Endothelial cell of umbilical vein (primary cell): Measurements from ENCODE around the gene PHEX. TPM values are rescaled to one million over a fixed set of nuclear protein-coding genes. Genes with fewer than 3 reads are reported as not detected.

Source experiments
- BruUV-seq: library from RNA; stranded (reverse); fragments of 400-500 nt; replicated peaks from 2 replicates; lab custom pipeline; 2021; lab: Mats Ljungman, UMichigan
- CTCF ChIA-PET: fragments of 300-600, 350-600 bp; sonication (Branson Sonifier 250); formaldehyde crosslinking; loops from one replicate; lab custom pipeline; 2021; ENCODE audit warnings: antibody characterized with exemption, inconsistent platforms; lab: Charles Lee
- POLR2A ChIA-PET: fragments of 300-600, 350-600 bp; sonication (Branson Sonifier 250); formaldehyde crosslinking; loops from one replicate; lab custom pipeline; 2021; ENCODE audit warnings: antibody characterized with exemption, inconsistent platforms; lab: Charles Lee
- DNase-seq: peaks from one replicate; pipeline ENCODE4 v3.0.0-alpha.2; 2011; ENCODE audit warnings: low read depth, low spot score
- FAIRE-seq: peaks from 2 replicates; lab custom pipeline; 2011; peaks lifted over from hg19 to GRCh38; lab: Jason Lieb, UNC
- H2AFZ ChIP-seq: 2 replicates; pipeline ENCODE4 v1.6.0; 2012; ENCODE audit warnings: low read depth, low read length, control low read depth, inconsistent platforms
- H3K27ac ChIP-seq: 2 replicates; pipeline ENCODE4 v1.5.1; 2011; ENCODE audit warnings: low read depth, mild to moderate bottlenecking, control low read depth, low read length, moderate library complexity; ENCODE audit not compliant: insufficient read depth
- H3K27me3 ChIP-seq, 2 experiments: 2 replicates each; pipeline versions ENCODE4 v1.6.0 to v1.6.1; 2011; ENCODE audit warnings: low read length in 2 of 2, mixed read lengths in 1 of 2; ENCODE audit not compliant: control insufficient read depth in 2 of 2, insufficient read depth in 2 of 2
- H3K36me3 ChIP-seq, 2 experiments: 2 replicates in 1 of 2; 3 replicates in 1 of 2; pipeline ENCODE4 v1.5.1; 2011; ENCODE audit warnings: low read length in 2 of 2, mild to moderate bottlenecking in 1 of 2, moderate library complexity in 1 of 2; ENCODE audit not compliant: control insufficient read depth in 2 of 2, insufficient read depth in 2 of 2; ENCODE audit errors: extremely low read depth in 1 of 2
- H3K4me1 ChIP-seq: 3 replicates; pipeline ENCODE4 v1.5.1; 2011; ENCODE audit warnings: mild to moderate bottlenecking, low read length; ENCODE audit not compliant: control insufficient read depth, insufficient read depth; ENCODE audit errors: extremely low read depth
- H3K4me2 ChIP-seq: 2 replicates; pipeline ENCODE4 v1.6.1; 2011; ENCODE audit warnings: low read length, control low read depth, mixed read lengths; ENCODE audit not compliant: insufficient read depth
- H3K4me3 ChIP-seq, 3 experiments: fragments of 200-600 bp in 1 of 3; sonication (generic), shearing (Covaris generic) in 1 of 3; replicated peaks in 1 of 3; 2 replicates each; pipeline ENCODE4 v1.5.1; 2011 to 2016; ENCODE audit warnings: control low read depth in 3 of 3, low read length in 3 of 3, mild to moderate bottlenecking in 2 of 3, inconsistent platforms in 1 of 3, low read depth in 1 of 3, moderate library complexity in 1 of 3; ENCODE audit not compliant: insufficient read depth in 1 of 3
- H3K79me2 ChIP-seq: 2 replicates; pipeline ENCODE4 v1.6.0; 2012; ENCODE audit warnings: low read length, inconsistent platforms; ENCODE audit not compliant: control insufficient read depth, insufficient read depth
- H3K9ac ChIP-seq: replicated peaks from 2 replicates; pipeline ENCODE3; 2011; ENCODE audit warnings: low read length, control low read depth; ENCODE audit not compliant: insufficient read depth; ENCODE audit errors: extremely low read depth
- H3K9me1 ChIP-seq: replicated peaks from 3 replicates; pipeline ENCODE4 v1.6.0; 2011; ENCODE audit warnings: mild to moderate bottlenecking, low read length; ENCODE audit not compliant: control insufficient read depth, insufficient read depth; ENCODE audit errors: extremely low read depth
- H3K9me3 ChIP-seq: replicated peaks from 2 replicates; pipeline ENCODE4 v1.5.1; 2012; ENCODE audit warnings: low read length, inconsistent platforms; ENCODE audit not compliant: control insufficient read depth, insufficient read depth
- H4K20me1 ChIP-seq: replicated peaks from 2 replicates; pipeline ENCODE3; 2011; ENCODE audit warnings: mild to moderate bottlenecking, low read length; ENCODE audit not compliant: control insufficient read depth, insufficient read depth; ENCODE audit errors: extremely low read depth
- EZH2 ChIP-seq: IDR thresholded peaks from 2 replicates; pipeline ENCODE4 v1.6.1; 2012; ENCODE audit warnings: borderline replicate concordance, low read depth, mild to moderate bottlenecking, moderate library complexity, low read length, inconsistent platforms; ENCODE audit not compliant: severe bottlenecking
- FOS ChIP-seq: IDR thresholded peaks from 2 replicates; pipeline ENCODE4 v1.6.1; 2011; ENCODE audit warnings: mild to moderate bottlenecking, low read length, moderate library complexity, borderline replicate concordance; ENCODE audit not compliant: insufficient read depth
- GATA2 ChIP-seq: IDR thresholded peaks from 2 replicates; pipeline ENCODE4 v1.7.0; 2011; ENCODE audit warnings: low read depth, mild to moderate bottlenecking, moderate library complexity, mixed read lengths, low read length; ENCODE audit not compliant: insufficient read length, insufficient read depth
- JUN ChIP-seq: IDR thresholded peaks from 2 replicates; pipeline ENCODE4 v1.6.1; 2011; ENCODE audit warnings: borderline replicate concordance, low read depth; ENCODE audit not compliant: insufficient read length, insufficient read depth
- MYC ChIP-seq: IDR thresholded peaks from one replicate; pipeline ENCODE4 v1.6.1; 2011; ENCODE audit warnings: mild to moderate bottlenecking, low read depth, low read length
- POLR2A ChIP-seq: IDR thresholded peaks from 2 replicates; pipeline ENCODE4 v1.6.1; 2012; ENCODE audit warnings: low read depth, mild to moderate bottlenecking, control low read depth, low read length
- POLR2AphosphoS5 ChIP-seq: IDR thresholded peaks from 2 replicates; pipeline ENCODE4 v1.6.1; 2012; ENCODE audit warnings: low read depth, mild to moderate bottlenecking, control low read depth, low read length, moderate library complexity; ENCODE audit not compliant: insufficient read depth
- dilution Hi-C: fragments of 300-500 bp; cut with MboI; formaldehyde crosslinking; loops from one replicate; pipeline ENCODE4 v1.15.0; 2019; ENCODE audit warnings: low sequenced_read_pairs; ENCODE audit not compliant: extremely low pct_ligation_motif_present
- intact Hi-C: fragments of 100-400 bp; cut with micrococcal nuclease; formaldehyde crosslinking; loops from one replicate; pipeline ENCODE4 v1.10.0; 2022
- polyA plus RNA-seq, 4 experiments: library from polyadenylated mRNA; depleted of rRNA in 3 of 4; stranded (reverse) in 3 of 4; unstranded in 1 of 4; fragments of >200 nt; gene quantifications; 2 replicates each; pipeline versions ENCODE4 v1.2.1 to v1.2.3, GENCODE V29; 2011 to 2012; ENCODE audit warnings: missing spikeins in 1 of 4
- total RNA-seq: library from RNA; stranded (reverse); gene quantifications from 2 replicates; pipeline ENCODE4 v1.2.3, GENCODE V29; 2021
- TF ChIP-seq, protein P1 (sequence below), 2 donors: IDR thresholded peaks; 1 replicate in 1 of 2; 2 replicates in 1 of 2; pipeline ENCODE4 v1.5.1; 2011; ENCODE audit warnings: low read length in 2 of 2, mild to moderate bottlenecking in 2 of 2, moderate library complexity in 2 of 2, control low read depth in 1 of 2, inconsistent platforms in 1 of 2, low read depth in 1 of 2; ENCODE audit not compliant: insufficient read depth in 1 of 2; ENCODE audit errors: extremely low read depth in 1 of 2
- TF ChIP-seq, protein P2 (sequence below): IDR thresholded peaks from 2 replicates; pipeline ENCODE4 v1.6.1; 2011; ENCODE audit not compliant: insufficient read depth, insufficient read length

Gene PHEX
- total and polyA plus RNA-seq, 2 donors (not counting 3 experiments of a cell fraction or from before 2014, with no cell fraction given), result 0.07 to 0.44 TPM

DNA sequence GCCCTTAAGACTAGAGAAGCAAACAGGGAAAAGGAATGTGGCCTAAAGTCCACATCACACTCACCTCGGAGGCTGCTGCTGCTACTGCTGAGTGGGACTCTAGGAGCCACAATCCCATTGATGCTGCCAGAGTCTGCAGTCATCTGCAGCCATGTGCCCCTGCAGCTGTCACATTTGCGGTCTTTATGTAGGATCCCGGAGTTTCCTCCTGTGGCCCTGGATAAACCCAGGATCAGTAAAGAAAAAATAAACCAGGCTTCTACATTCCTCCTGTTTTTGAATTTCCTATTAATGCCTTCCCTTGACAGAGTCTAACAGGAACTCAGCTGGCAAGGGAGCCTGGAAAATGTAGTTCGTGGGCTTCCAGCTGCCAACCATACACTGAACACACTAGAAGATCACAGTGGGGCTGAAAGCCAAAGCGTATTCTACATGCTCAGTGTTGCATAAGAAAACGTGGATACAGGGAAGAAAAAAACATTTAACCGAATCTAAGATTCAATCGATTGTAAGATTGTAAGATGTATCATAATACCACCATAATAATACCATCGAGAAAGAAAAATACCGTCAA, 10.3 kb upstream of the PHEX start:
- H2AFZ ChIP-seq, result no peak overlapping the region
- H4K20me1 ChIP-seq, result no peaks in the 10 kb centered on the region
- no peaks in the 10 kb centered on the region for H3K9me3 ChIP-seq
- H3K4me1 ChIP-seq, result no peaks in the 10 kb centered on the region
- ChIA-PET CTCF (no interaction called here), POLR2A (no interaction called here)
- dilution Hi-C loops, result no loop called here
- intact Hi-C loops, result no loop called here
- no peaks in the 10 kb centered on the region for H3K36me3 ChIP-seq
- no peak for DNase-seq
- no peak for TF ChIP-seq GATA2
- TF ChIP-seq, protein P1, sequence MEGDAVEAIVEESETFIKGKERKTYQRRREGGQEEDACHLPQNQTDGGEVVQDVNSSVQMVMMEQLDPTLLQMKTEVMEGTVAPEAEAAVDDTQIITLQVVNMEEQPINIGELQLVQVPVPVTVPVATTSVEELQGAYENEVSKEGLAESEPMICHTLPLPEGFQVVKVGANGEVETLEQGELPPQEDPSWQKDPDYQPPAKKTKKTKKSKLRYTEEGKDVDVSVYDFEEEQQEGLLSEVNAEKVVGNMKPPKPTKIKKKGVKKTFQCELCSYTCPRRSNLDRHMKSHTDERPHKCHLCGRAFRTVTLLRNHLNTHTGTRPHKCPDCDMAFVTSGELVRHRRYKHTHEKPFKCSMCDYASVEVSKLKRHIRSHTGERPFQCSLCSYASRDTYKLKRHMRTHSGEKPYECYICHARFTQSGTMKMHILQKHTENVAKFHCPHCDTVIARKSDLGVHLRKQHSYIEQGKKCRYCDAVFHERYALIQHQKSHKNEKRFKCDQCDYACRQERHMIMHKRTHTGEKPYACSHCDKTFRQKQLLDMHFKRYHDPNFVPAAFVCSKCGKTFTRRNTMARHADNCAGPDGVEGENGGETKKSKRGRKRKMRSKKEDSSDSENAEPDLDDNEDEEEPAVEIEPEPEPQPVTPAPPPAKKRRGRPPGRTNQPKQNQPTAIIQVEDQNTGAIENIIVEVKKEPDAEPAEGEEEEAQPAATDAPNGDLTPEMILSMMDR (IDR thresholded peaks at IDR 0.05; ENCODE audit: extremely low read depth in 1 of 2, insufficient read depth in 1 of 2, low read depth in 1 of 2, low read length in 2 of 2), result no peak
- no peak for TF ChIP-seq POLR2A
- TF ChIP-seq MYC, result no peak
- TF ChIP-seq FOS, result no peak
- no peak for TF ChIP-seq POLR2AphosphoS5
- no peak for FAIRE-seq
- no peak overlapping the region for H3K4me2 ChIP-seq
- no peak overlapping the region for H3K4me3 ChIP-seq
- H3K79me2 ChIP-seq, result no peaks in the 10 kb centered on the region
- no peaks in the 10 kb centered on the region for H3K27me3 ChIP-seq
- no peak overlapping the region for H3K27ac ChIP-seq
- no peak overlapping the region for H3K9ac ChIP-seq
- H3K9me1 ChIP-seq, result no peaks in the 10 kb centered on the region
- no TSS peak for BruUV-seq

DNA sequence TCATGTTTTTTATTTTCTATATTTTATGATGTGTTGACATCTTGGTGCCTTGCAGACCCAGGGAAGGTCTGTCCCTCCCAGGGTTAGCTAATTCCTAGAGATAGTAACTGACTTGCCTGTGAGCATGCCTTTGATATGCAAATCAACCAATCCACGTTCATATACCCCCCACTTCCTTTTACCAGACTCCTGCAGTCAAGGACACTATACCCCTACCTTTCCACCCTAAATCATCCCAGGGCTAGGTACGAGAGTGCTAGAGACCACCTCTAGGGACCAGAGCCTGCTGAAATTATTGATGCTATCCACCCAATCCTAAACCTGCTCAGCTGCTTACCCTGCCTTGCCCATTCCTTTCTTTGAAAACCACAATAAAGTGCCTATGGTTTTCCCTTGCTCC, 7.5 kb upstream of the PHEX start:
- Histone ChIP-seq H3K4me1 (no peaks in the 10 kb centered on the region), H3K9me1 (no peaks in the 10 kb centered on the region), H3K4me2 (no peak overlapping the region), H3K79me2 (no peaks in the 10 kb centered on the region), H3K9ac (no peak overlapping the region), H2AFZ (no peak overlapping the region), H3K27ac (no peak overlapping the region), H4K20me1 (no peaks in the 10 kb centered on the region), H3K4me3 (no peak overlapping the region), H3K36me3 (no peaks in the 10 kb centered on the region), H3K27me3 (no peaks in the 10 kb centered on the region), H3K9me3 (no peaks in the 10 kb centered on the region)
- DNase-seq (no peak), FAIRE-seq (no peak)
- CTCF ChIA-PET, result no interaction called here
- intact Hi-C loops (no loop called here), dilution Hi-C loops (no loop called here)
- BruUV-seq, result no TSS peak
- TF ChIP-seq POLR2A (no peak), POLR2AphosphoS5 (no peak), JUN (no peak), GATA2 (no peak), FOS (no peak), MYC (no peak), EZH2 (no peak)
- TF ChIP-seq, protein P1 (IDR thresholded peaks at IDR 0.05; ENCODE audit: extremely low read depth in 1 of 2, insufficient read depth in 1 of 2, low read depth in 1 of 2, low read length in 2 of 2), result no peak
- TF ChIP-seq, protein P2, sequence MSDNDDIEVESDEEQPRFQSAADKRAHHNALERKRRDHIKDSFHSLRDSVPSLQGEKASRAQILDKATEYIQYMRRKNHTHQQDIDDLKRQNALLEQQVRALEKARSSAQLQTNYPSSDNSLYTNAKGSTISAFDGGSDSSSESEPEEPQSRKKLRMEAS, result no peak
- POLR2A ChIA-PET, result no interaction called here
